A673 (cell line): ENCODE data around the gene PRSS53. TPM values are rescaled to one million over a fixed set of nuclear protein-coding genes. Genes with fewer than 3 reads are reported as not detected.

Source experiments
- BruUV-seq: library from RNA; stranded (reverse); fragments of 400-500 nt; replicated peaks from 2 replicates; lab custom pipeline; 2021; lab: Mats Ljungman, UMichigan
- CTCF ChIA-PET: fragments of 300-600 bp; sonication (Branson Sonifier 250); formaldehyde crosslinking; loops from one replicate; lab custom pipeline; 2022; ENCODE audit warnings: antibody characterized with exemption; lab: Charles Lee
- POLR2A ChIA-PET: fragments of 300-600 bp; sonication (Branson Sonifier 250); formaldehyde crosslinking; loops from one replicate; lab custom pipeline; 2022; ENCODE audit warnings: antibody characterized with exemption; ENCODE audit not compliant: low non-redundant PET; lab: Charles Lee
- DNase-seq: peaks from one replicate; pipeline ENCODE4 v3.0.0-alpha.2; 2015; ENCODE audit warnings: low spot score
- H3K27ac ChIP-seq: fragments of 200-600 bp; sonication (generic); 2 replicates; pipeline ENCODE4 v1.5.1; 2016; ENCODE audit warnings: mixed run types, low read depth, mild to moderate bottlenecking, mixed read lengths, antibody characterized with exemption, low read length; ENCODE audit not compliant: poor library complexity, severe bottlenecking
- H3K27me3 ChIP-seq: fragments of 200-600 bp; sonication (generic); replicated peaks from 2 replicates; pipeline ENCODE4 v1.6.1; 2017; ENCODE audit warnings: mixed run types, low read depth, mild to moderate bottlenecking, mixed read lengths, antibody characterized with exemption, low read length; ENCODE audit not compliant: insufficient read depth, poor library complexity
- H3K36me3 ChIP-seq: fragments of 200-600 bp; sonication (generic); 2 replicates; pipeline ENCODE4 v1.6.1; 2016; ENCODE audit warnings: mixed run types, mild to moderate bottlenecking, mixed read lengths, antibody characterized with exemption, low read length; ENCODE audit not compliant: insufficient read depth, poor library complexity, severe bottlenecking
- H3K4me1 ChIP-seq: fragments of 200-600 bp; sonication (generic); 2 replicates; pipeline ENCODE4 v1.6.1; 2017; ENCODE audit warnings: mixed run types, mild to moderate bottlenecking, mixed read lengths, antibody characterized with exemption, low read length; ENCODE audit not compliant: insufficient read depth, poor library complexity, severe bottlenecking
- H3K4me3 ChIP-seq: fragments of 200-600 bp; sonication (generic); 2 replicates; pipeline ENCODE4 v1.5.1; 2016; ENCODE audit warnings: low read depth, mixed run types, mild to moderate bottlenecking, mixed read lengths, low read length; ENCODE audit not compliant: poor library complexity, severe bottlenecking
- H3K9me3 ChIP-seq: fragments of 200-600 bp; sonication (generic); 2 replicates; pipeline ENCODE4 v1.6.1; 2016; ENCODE audit warnings: mixed run types, low read depth, mild to moderate bottlenecking, mixed read lengths, antibody characterized with exemption, low read length; ENCODE audit not compliant: poor library complexity, severe bottlenecking
- CTCF ChIP-seq: fragments of 300-800, 200-600 bp; sonication (generic); conservative IDR thresholded peaks from 2 replicates; pipeline ENCODE4 v1.5.1; 2017; ENCODE audit warnings: low read depth, mild to moderate bottlenecking, antibody characterized with exemption, low read length, moderate library complexity, mixed read lengths
- EZH2 ChIP-seq: fragments of 200-600 bp; sonication (generic); IDR thresholded peaks from 2 replicates; pipeline ENCODE4 v1.6.1; 2017; ENCODE audit warnings: borderline replicate concordance, low read depth, mild to moderate bottlenecking, mixed read lengths, antibody characterized with exemption, low read length; ENCODE audit not compliant: poor library complexity, severe bottlenecking
- intact Hi-C: fragments of 100-400 bp; cut with micrococcal nuclease; formaldehyde crosslinking; loops from one replicate; pipeline ENCODE4 v1.10.0; 2022; ENCODE audit not compliant: unreplicated experiment
- total RNA-seq: library from RNA; stranded (reverse); gene quantifications from 2 replicates; pipeline ENCODE4 v1.2.3, GENCODE V29; 2021

The PRSS53 gene
- total RNA-seq, 1 experiment from 2014 or later, result 3.1 TPM

DNA sequence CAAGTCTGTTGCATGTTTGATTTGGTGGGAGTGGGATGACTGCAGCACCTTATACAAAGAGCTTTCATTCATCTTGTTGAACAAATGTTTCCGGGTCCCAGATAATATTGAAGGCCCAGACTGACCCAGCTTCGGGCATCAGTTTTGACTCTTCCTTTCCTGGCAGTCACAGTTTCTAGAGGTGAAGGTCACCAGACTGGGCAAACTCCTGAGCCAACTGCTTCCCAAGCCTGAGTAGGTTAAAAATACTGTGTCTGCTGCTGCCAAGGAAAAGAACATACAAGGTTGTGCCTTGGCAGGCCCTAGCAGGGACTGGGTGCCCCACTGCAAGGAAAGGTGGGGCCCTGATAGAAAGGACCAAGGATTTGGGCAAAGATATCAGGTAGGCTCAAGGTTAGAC, 24.0 kb upstream of the PRSS53 start:
- intact Hi-C loops, result no loop called here
- Histone ChIP-seq H3K27me3 (no peaks in the 10 kb centered on the region), H3K4me3 (no peak overlapping the region), H3K36me3 (peaks cover 31% of the 10 kb centered on the region), H3K9me3 (no peaks in the 10 kb centered on the region), H3K4me1 (peaks cover 10% of the 10 kb centered on the region), H3K27ac (no peak overlapping the region)
- TF ChIP-seq CTCF, result no peak
- TF ChIP-seq EZH2, result no peak
- BruUV-seq, result no TSS peak
- CTCF ChIA-PET, result no interaction called here
- no peak for DNase-seq
- POLR2A ChIA-PET, result interaction anchor here (0.8 kb wide), 1 partner anchor 66 kb away, joined by 3 read pairs; no protein-coding TSS in a partner anchor

DNA sequence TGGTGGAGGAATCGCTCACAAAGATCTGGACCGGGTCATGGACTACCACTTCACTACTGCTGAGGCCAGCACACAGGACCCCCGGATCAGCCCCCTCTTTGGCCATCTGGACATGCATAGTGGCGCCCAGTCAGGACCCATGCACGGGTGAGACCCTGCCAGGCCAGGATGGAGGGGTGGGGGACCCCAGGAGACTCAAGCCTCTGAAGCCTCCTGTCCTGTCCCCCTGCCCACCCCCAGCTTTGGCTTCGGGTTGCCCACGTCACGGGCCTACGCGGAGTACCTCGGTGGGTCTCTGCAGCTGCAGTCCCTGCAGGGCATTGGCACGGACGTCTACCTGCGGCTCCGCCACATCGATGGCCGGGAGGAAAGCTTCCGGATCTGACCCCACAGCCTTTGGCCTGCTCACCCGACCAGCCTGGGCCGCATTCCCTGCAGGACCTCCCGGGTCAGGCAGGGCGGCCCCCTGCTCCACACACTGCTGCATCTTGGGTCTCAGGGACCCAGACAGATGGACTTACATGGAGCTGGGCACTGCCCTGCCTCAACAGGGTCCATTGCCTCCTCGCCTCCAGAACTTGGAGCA, 23.2 kb upstream of the PRSS53 start:
- TF ChIP-seq EZH2 (no peak), CTCF (no peak)
- Histone ChIP-seq H3K27me3 (no peaks in the 10 kb centered on the region), H3K9me3 (no peaks in the 10 kb centered on the region), H3K36me3 (peaks cover 31% of the 10 kb centered on the region), H3K4me3 (no peak overlapping the region), H3K27ac (no peak overlapping the region), H3K4me1 (peaks cover 13% of the 10 kb centered on the region)
- TSS peak; percentile 14 for BruUV-seq
- CTCF ChIA-PET, result no interaction called here
- POLR2A ChIA-PET, result interaction anchor here (0.8 kb wide), 1 partner anchor 65 kb away, joined by 3 read pairs; no protein-coding TSS in a partner anchor
- intact Hi-C loops, result no loop called here
- no peak for DNase-seq

GRCh38 chr16:31110106-31111034, 21.6 kb upstream of the PRSS53 start:
- DNase-seq, result no peak
- H3K4me1 ChIP-seq, result peaks cover 13% of the 10 kb centered on the region
- CTCF ChIA-PET, result no interaction called here
- TF ChIP-seq CTCF (no peak), EZH2 (no peak)
- H3K36me3 ChIP-seq, result peaks cover 31% of the 10 kb centered on the region
- no peaks in the 10 kb centered on the region for H3K27me3 ChIP-seq
- no peaks in the 10 kb centered on the region for H3K9me3 ChIP-seq
- intact Hi-C loops, result no loop called here
- POLR2A ChIA-PET, result no interaction called here
- no peak overlapping the region for H3K27ac ChIP-seq
- no TSS peak for BruUV-seq
- no peak overlapping the region for H3K4me3 ChIP-seq
